ENCODE results near the gene TNIK.
A peak's percentile ranks its signal among the peaks of the same experiment; 100 is the strongest.

The TNIK gene

GRCh38 chr3:171218069-171218468, 242.1 kb downstream of the TNIK start:
- no peak for DNase-seq

GRCh38 chr3:171213907-171214306, 246.3 kb downstream of the TNIK start:
- DNase-seq = no peak

GRCh38 chr3:171213178-171213577, 247.0 kb downstream of the TNIK start:
- DNase-seq = no peak

- no peak for DNase-seq
These were observed 247.6 kb downstream of the TNIK start for GRCh38 chr3:171212648-171213047.

- DNase-seq = no peak
These were observed 253.9 kb downstream of the TNIK start for GRCh38 chr3:171206283-171206682.

- no peak for DNase-seq
These were observed 255.3 kb downstream of the TNIK start for GRCh38 chr3:171204942-171205341.

GRCh38 chr3:171201825-171202224, 258.4 kb downstream of the TNIK start:
- no peak for DNase-seq

GRCh38 chr3:171200750-171201088, 259.5 kb downstream of the TNIK start:
- no peak for DNase-seq

- DNase-seq = no peak
These were observed 260.0 kb downstream of the TNIK start for GRCh38 chr3:171200052-171200749.

- DNase-seq = peak in 1 of 3 experiments; percentile 51
These were observed 260.8 kb downstream of the TNIK start for GRCh38 chr3:171199473-171199829.

- peak in 2 of 3 experiments; percentile 65 to 88 for DNase-seq
These were observed 261.3 kb downstream of the TNIK start for GRCh38 chr3:171198781-171199472.

GRCh38 chr3:171195686-171196085, 264.5 kb downstream of the TNIK start:
- no peak for DNase-seq

GRCh38 chr3:171194965-171195364, 265.2 kb downstream of the TNIK start:
- DNase-seq = no peak

- no peak for DNase-seq
These were observed 266.5 kb downstream of the TNIK start for GRCh38 chr3:171193693-171194092.

GRCh38 chr3:171192176-171192854, 267.9 kb downstream of the TNIK start:
- DNase-seq = peak in 2 of 3 experiments; percentile 11 to 65

- DNase-seq = no peak
These were observed 269.5 kb downstream of the TNIK start for GRCh38 chr3:171190668-171191067.

GRCh38 chr3:171189394-171190080, 270.7 kb downstream of the TNIK start:
- DNase-seq = no peak

GRCh38 chr3:171187706-171188290, 272.4 kb downstream of the TNIK start:
- peak; percentile 39 to 77 (median 42) for DNase-seq

- no peak for DNase-seq
These were observed 273.2 kb downstream of the TNIK start for GRCh38 chr3:171186817-171187500.

- no peak for DNase-seq
These were observed 273.8 kb downstream of the TNIK start for GRCh38 chr3:171186383-171186782.

- DNase-seq = no peak
These were observed 274.2 kb downstream of the TNIK start for GRCh38 chr3:171185959-171186358.

GRCh38 chr3:171184372-171184771, 275.8 kb downstream of the TNIK start:
- DNase-seq = no peak
